ENCODE data around the gene BANP. TPM values are rescaled to one million over a fixed set of nuclear protein-coding genes. Genes with fewer than 3 reads are reported as not detected.
"Not testable (repeated sequence)": the region's sequence is repeated elsewhere in the genome, so short reads cannot be mapped to it uniquely, and the experiment has no call there.

BANP gene
- polyA plus RNA-seq, 4 donors, result 14.9 to 29.2 (median 24.4) TPM

DNA sequence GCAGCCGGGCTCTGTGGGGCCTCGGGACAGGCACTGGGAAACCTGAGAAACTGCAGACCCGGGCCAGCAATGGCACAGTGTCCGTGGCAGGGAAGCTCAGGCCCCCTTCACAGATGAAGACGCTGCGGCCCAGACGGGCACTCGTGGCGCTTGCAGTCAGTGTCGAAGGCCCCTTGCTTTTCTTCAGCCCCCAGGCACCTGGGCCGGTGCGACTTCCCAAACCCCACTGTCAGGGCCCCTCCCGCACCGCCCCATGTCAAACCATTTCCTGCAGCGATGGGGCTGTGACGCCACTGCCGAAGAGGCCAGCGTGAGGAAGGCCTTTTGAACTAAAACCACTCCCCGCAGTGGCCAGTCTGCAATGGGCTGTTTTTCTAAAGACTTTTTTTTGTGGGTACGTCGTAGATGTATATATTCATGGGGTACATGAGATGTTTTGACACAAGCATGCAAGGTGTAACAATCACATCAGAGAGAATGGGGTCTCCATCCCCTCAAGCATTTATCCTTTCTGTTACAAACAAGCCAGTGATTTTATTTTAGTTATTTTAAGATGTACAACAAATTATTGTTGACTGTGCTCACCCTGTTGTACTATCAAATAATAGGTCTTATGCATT, 159.8 kb downstream of the BANP start:
- DNase-seq (ENCODE audit: low read depth in 4 of 4, low spot score in 3 of 4), result not testable (repeated sequence)

GRCh38 chr16:88111976-88112375, 160.7 kb downstream of the BANP start:
- DNase-seq (ENCODE audit: low read depth in 4 of 4, low spot score in 3 of 4), result not testable (repeated sequence)

GRCh38 chr16:88113545-88114045, 162.4 kb downstream of the BANP start:
- no peak for DNase-seq (ENCODE audit: low read depth in 4 of 4, low spot score in 3 of 4)

DNA sequence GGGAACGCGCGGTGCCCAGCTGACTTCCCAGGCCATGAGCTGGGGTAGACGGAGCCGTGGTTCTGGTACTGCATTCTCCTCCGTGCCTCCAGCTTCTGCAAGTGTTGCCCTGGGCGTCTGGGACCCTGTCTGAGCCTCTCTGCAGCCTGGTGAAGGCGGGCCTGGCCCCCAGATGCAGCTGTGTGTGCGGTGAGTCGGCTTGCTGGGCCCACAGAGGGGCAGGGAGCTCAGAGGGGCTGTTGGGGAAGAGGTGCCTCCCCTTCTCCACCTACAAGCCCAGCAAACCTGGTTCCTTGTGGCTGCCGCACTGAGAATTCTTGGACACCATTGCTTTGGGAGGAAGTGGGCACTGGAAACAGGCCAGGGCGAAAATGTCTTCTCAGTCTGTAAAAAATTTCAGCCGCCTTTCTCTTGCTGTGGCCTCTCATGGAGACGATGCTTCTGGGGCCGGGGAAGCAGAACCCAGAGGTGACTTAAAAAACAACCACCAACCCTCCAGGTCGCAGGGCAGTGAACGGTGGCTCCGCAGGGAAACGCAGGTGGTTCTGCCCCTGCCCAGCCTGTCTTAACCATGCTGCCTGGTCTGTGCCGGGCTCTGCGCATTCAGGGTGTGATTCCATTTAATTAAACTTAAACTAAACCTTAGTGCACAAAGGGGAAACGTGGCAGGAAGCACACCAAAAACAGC, 163.5 kb downstream of the BANP start:
- DNase-seq (ENCODE audit: low read depth in 4 of 4, low spot score in 3 of 4), result not testable (repeated sequence)

DNA sequence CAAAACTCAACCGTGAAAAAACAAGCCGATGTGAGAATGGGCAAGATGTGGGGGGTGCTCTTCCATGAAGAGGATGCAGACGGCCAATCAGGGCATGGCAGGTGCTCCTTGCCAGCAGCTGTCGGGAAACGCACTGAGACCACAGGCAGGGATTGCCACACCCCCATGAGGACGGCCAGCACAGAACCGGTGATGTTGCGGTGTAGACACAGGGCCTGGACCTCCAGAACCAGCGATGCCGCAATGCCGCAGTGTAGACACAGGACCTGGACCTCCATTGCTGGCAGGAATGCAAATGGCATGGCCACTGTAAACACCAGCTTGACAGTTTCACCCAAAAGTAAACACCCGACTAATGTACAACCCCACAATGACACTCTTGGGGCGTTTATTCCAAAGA, 164.9 kb downstream of the BANP start:
- no peak for DNase-seq (ENCODE audit: low read depth in 4 of 4, low spot score in 3 of 4)

- DNase-seq (ENCODE audit: low read depth in 4 of 4, low spot score in 3 of 4), result no peak
Observed at GRCh38 chr16:88117476-88117868, 166.2 kb downstream of the BANP start.

GRCh38 chr16:88118376-88118775, 167.1 kb downstream of the BANP start:
- no peak for DNase-seq (ENCODE audit: low read depth in 4 of 4, low spot score in 3 of 4)

- not testable (repeated sequence) for DNase-seq (ENCODE audit: low read depth in 4 of 4, low spot score in 3 of 4)
Observed at GRCh38 chr16:88118852-88119741, 167.9 kb downstream of the BANP start.

DNA sequence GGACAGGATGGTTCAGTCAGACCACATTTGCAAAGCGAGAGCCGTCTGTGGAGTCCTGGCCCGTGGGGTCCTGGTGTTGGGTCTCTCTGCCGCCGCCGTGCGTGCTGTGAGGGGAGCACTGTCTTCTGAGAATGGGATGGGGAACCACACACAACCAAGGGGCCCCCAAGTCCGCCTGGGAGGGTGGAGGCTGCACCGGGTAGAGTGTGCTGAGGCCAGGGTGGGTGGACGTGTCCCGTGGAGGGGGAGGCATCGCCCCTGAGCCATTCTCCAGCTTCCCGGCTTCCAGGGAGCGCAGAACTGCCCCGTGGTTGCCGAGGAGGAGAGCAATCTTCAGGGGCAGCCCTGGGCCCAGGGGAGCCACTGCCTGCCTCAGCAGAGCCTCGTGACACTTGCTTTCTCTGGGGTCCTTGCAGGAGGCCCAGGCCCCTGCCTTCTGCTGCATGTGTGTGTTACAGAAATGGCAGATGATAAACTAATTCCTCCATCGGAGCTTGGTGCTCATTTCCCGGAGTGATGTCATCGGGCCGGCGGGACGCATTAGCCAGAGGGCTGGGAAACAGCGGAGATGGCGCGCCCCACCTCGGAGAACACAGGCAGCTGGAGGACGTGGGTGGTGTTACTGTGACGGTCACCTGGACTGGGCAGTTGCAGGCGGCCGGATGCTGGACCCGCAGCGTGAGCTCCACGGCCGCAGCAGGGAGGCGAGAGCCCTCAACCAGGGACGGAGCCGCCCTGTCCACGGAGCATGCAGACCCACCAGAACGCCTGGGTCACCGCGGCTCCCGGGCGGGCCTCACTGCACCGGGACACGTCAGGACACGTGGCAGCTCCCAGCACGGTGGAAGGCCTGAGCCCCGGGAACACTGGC, 168.9 kb downstream of the BANP start:
- DNase-seq (ENCODE audit: low read depth in 4 of 4, low spot score in 3 of 4), result not testable (repeated sequence)

DNA sequence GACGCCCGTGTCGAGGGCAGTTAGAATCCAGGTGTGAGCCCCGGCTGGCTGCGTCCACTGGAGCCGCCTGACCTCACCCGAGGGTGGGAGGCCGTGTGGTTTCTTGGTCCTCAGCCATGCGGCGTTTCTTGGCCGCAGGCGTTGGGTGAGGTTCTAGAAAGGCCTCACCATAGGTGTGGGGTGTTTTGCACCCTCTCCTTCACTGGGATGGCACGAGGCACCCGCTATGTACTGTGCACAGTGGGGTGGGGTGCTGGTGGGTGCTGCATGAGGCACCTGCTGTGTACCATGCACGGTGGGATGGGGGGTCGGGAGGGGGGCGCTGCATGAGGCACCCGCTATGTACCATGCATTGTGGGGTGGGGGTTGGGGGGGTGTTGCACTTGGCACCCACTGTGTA, 169.6 kb downstream of the BANP start:
- DNase-seq (ENCODE audit: low read depth in 4 of 4, low spot score in 3 of 4), result no peak

DNA sequence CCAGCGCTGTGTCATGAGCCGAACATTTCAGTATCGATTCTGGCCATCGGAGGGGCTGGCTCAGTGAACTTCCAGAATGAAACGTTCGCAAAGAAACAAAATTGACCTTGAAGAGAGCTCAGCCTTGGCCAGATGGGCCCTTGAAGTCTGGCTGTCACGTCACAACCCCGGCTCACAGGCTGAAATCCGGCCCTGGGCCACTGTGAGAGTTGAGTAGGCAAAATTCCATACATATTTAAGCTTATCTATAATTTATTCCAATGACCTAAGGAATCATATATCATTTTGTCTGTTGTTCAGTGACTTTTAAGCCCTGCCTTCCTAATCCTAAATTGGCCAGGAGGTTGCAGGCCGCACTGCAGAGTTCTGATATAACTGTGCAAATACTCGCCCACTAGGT, 170.2 kb downstream of the BANP start:
- not testable (repeated sequence) for DNase-seq (ENCODE audit: low read depth in 4 of 4, low spot score in 3 of 4)

DNA sequence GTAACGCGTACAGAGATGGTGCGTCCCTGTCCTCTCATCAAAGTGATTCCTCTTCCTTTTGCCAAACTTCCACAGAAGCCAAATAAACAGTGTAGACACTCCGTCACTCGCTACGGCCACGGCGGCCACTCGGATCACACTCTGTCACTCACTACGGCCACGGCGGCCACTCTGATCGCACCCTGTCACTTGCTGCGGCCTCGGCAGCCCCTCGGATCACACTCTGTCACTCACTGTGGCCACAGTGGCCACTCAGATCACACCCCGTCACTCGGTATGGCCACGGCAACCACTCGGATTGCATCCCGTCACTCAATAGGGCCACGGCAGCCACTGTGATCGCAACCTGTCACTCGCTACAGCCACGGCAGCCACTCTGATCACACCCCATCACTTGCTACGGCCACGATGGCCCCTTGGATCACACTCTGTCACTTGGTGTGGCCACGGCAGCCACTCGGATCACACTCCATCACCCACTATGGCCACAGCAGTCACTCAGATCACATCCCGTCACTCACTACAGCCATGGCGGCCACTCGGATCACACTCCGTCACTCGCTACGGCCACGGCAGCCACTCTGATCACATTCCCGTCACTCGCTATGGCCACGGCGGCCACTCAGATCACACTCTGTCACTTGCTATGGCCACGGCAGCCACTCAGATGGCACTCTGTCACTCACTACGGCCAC, 170.8 kb downstream of the BANP start:
- DNase-seq (ENCODE audit: low read depth in 4 of 4, low spot score in 3 of 4), result no peak

Other genes with a start within 250 kb of the BANP start
- gene KLHDC4, start 185.4 kb upstream of the BANP start, polyA plus RNA-seq (ENCODE audit: insufficient read length in 4 of 4), result 10 to 100 TPM; 20.7 to 42.1 (median 24.9) TPM
- gene SLC7A5, start 81.9 kb upstream of the BANP start, polyA plus RNA-seq (ENCODE audit: insufficient read length in 4 of 4), result 10 to 100 TPM in 1 of 4 donors, 1 to 10 TPM in 3; 4.4 to 13.0 (median 5.0) TPM
- gene CA5A, start 14.9 kb upstream of the BANP start, polyA plus RNA-seq (ENCODE audit: insufficient read length in 4 of 4), result under 1 TPM; 0.07 to 0.27 (median 0.19) TPM

All from left renal pelvis (tissue), 4 donors.